GM19452 (cell line): ENCODE results near the gene FOXA1.

ENCODE experiments used
- ATAC-seq: cut with Tn5 transposase; IDR thresholded peaks from one replicate; pipeline ENCODE4 v1.9.1; 2021; ENCODE audit not compliant: unreplicated experiment

FOXA1 gene

GRCh38 chr14:37590428-37591139 lies 4.5 kb downstream of the FOXA1 start:
- ATAC-seq, result no peak

GRCh38 chr14:37589715-37590427 lies 5.2 kb downstream of the FOXA1 start:
- ATAC-seq, result no peak

GRCh38 chr14:37588956-37589714 lies 5.9 kb downstream of the FOXA1 start:
- ATAC-seq, result no peak

GRCh38 chr14:37588667-37588955 lies 6.4 kb downstream of the FOXA1 start:
- no peak for ATAC-seq

GRCh38 chr14:37587881-37588666 lies 7.0 kb downstream of the FOXA1 start:
- no peak for ATAC-seq

- ATAC-seq, result no peak
Measured at GRCh38 chr14:37587131-37587803, 7.8 kb downstream of the FOXA1 start.

GRCh38 chr14:37586797-37587130 lies 8.3 kb downstream of the FOXA1 start:
- no peak for ATAC-seq

- no peak for ATAC-seq
Measured at GRCh38 chr14:37585971-37586796, 8.9 kb downstream of the FOXA1 start.

- ATAC-seq, result no peak
Measured at GRCh38 chr14:37585101-37585511, 9.9 kb downstream of the FOXA1 start.

- ATAC-seq, result no peak
Measured at GRCh38 chr14:37584211-37585100, 10.6 kb downstream of the FOXA1 start.

GRCh38 chr14:37583358-37584210 lies 11.5 kb downstream of the FOXA1 start:
- no peak for ATAC-seq

GRCh38 chr14:37580146-37580545 lies 14.9 kb downstream of the FOXA1 start:
- ATAC-seq, result no peak

GRCh38 chr14:37579274-37579673 lies 15.8 kb downstream of the FOXA1 start:
- no peak for ATAC-seq

GRCh38 chr14:37573356-37573755 lies 21.7 kb downstream of the FOXA1 start:
- ATAC-seq, result no peak

- ATAC-seq, result no peak
Measured at GRCh38 chr14:37571391-37571790, 23.7 kb downstream of the FOXA1 start.

GRCh38 chr14:37569729-37570128 lies 25.3 kb downstream of the FOXA1 start:
- ATAC-seq, result no peak

GRCh38 chr14:37566811-37567371 lies 28.2 kb downstream of the FOXA1 start:
- ATAC-seq, result no peak

- ATAC-seq, result no peak
Measured at GRCh38 chr14:37565550-37565949, 29.5 kb downstream of the FOXA1 start.
